WI38 (cell line): ENCODE measurements around the gene FHL2.

Experiments
- H3K4me3 ChIP-seq: 2 replicates; pipeline ENCODE4 v1.5.1; 2011; ENCODE audit warnings: low read depth, mild to moderate bottlenecking, control low read depth, low read length
- CTCF ChIP-seq: IDR thresholded peaks from 2 replicates; pipeline ENCODE4 v1.5.1; 2012; ENCODE audit warnings: low read depth, mild to moderate bottlenecking, control low read depth, low read length

FHL2 gene

GRCh38 chr2:105397025-105397722 is 1.7 kb downstream of the FHL2 start:
- TF ChIP-seq CTCF, result no peak
- H3K4me3 ChIP-seq, result peak overlapping the region; percentile 99

- no peak for TF ChIP-seq CTCF
- H3K4me3 ChIP-seq, result peak overlapping the region; percentile 99
These were observed 2.4 kb downstream of the FHL2 start for GRCh38 chr2:105396254-105397024.

GRCh38 chr2:105395691-105396090 is 3.2 kb downstream of the FHL2 start:
- no peak for TF ChIP-seq CTCF
- peak overlapping the region; percentile 99 for H3K4me3 ChIP-seq

GRCh38 chr2:105394951-105395611 is 3.8 kb downstream of the FHL2 start:
- peak overlapping the region; percentile 99 for H3K4me3 ChIP-seq
- TF ChIP-seq CTCF, result no peak

- no peak for TF ChIP-seq CTCF
- 0 out of 2 replicates have a peak overlapping the region, but pooled peaks have one; percentile 16 for H3K4me3 ChIP-seq
These were observed 5.3 kb downstream of the FHL2 start for GRCh38 chr2:105393373-105394055.

- no peak for TF ChIP-seq CTCF
These were observed 6.8 kb downstream of the FHL2 start for GRCh38 chr2:105391763-105392662.

More at GRCh38 chr2:105391763-105392662, 6.8 kb downstream of the FHL2 start:
- H3K4me3 ChIP-seq, result no peak overlapping the region
